GF-D8 (cell line): ENCODE measurements around the gene OGFOD3.
"Not testable (repeated sequence)": the region's sequence is repeated elsewhere in the genome, so short reads cannot be mapped to it uniquely, and the experiment has no call there.

Experiments
- DNase-seq: peaks from one replicate; lab custom pipeline; 2025; lab: John Stamatoyannopoulos, UW

Gene OGFOD3

GRCh38 chr17:82373072-82373452 is 45.3 kb downstream of the OGFOD3 start:
- DNase-seq, result not testable (repeated sequence)

- DNase-seq, result no peak
Measured at GRCh38 chr17:82372249-82373071, 45.9 kb downstream of the OGFOD3 start.

- DNase-seq, result no peak
Measured at GRCh38 chr17:82371333-82372248, 46.8 kb downstream of the OGFOD3 start, which contains the start of gene UTS2R. Gene UTS2R, plus strand, starts transcription at chr17:82371765. Its CDS starts 2,560 bp downstream, at chr17:82374325.

GRCh38 chr17:82370471-82371332 is 47.7 kb downstream of the OGFOD3 start:
- DNase-seq, result no peak

- no peak for DNase-seq
Measured at GRCh38 chr17:82369211-82369610, 49.2 kb downstream of the OGFOD3 start.

GRCh38 chr17:82367724-82368524 is 50.5 kb downstream of the OGFOD3 start:
- no peak for DNase-seq

- no peak for DNase-seq
Measured at GRCh38 chr17:82366749-82367148, 51.6 kb downstream of the OGFOD3 start.

- DNase-seq, result no peak
Measured at GRCh38 chr17:82365606-82366295, 52.6 kb downstream of the OGFOD3 start.

- no peak for DNase-seq
Measured at GRCh38 chr17:82361885-82362633, 56.3 kb downstream of the OGFOD3 start.

- not testable (repeated sequence) for DNase-seq
Measured at GRCh38 chr17:82359451-82360074, 58.8 kb downstream of the OGFOD3 start.

- DNase-seq, result peak; percentile 20
Measured at GRCh38 chr17:82358465-82359350, 59.7 kb downstream of the OGFOD3 start, which contains the start of gene TEX19. Gene TEX19, plus strand, starts transcription at chr17:82359247. Its CDS starts 2,904 bp downstream, at chr17:82362151.

- DNase-seq, result no peak
Measured at GRCh38 chr17:82357394-82357793, 61.0 kb downstream of the OGFOD3 start.

- no peak for DNase-seq
Measured at GRCh38 chr17:82356845-82357355, 61.5 kb downstream of the OGFOD3 start.

GRCh38 chr17:82355770-82356427 is 62.5 kb downstream of the OGFOD3 start:
- DNase-seq, result no peak

GRCh38 chr17:82354804-82355308 is 63.5 kb downstream of the OGFOD3 start:
- DNase-seq, result no peak

- DNase-seq, result no peak
Measured at GRCh38 chr17:82353484-82353883, 64.9 kb downstream of the OGFOD3 start.
